NB4 (cell line): ENCODE measurements around the gene HPCA.

Source experiments
- MYC ChIP-seq: IDR thresholded peaks from 2 replicates; pipeline ENCODE4 v1.6.1; 2011; ENCODE audit warnings: low read depth, low read length
- POLR2A ChIP-seq: IDR thresholded peaks from 2 replicates; pipeline ENCODE4 v1.6.1; 2011; ENCODE audit warnings: mild to moderate bottlenecking; ENCODE audit not compliant: insufficient read length; ENCODE audit errors: extremely low read depth
- TF ChIP-seq, protein P1 (sequence below): IDR thresholded peaks from 2 replicates; pipeline ENCODE4 v1.6.1; 2011; ENCODE audit warnings: low read depth, low read length
- TF ChIP-seq, protein P2 (sequence below): IDR thresholded peaks from one replicate; pipeline ENCODE4 v1.5.1; 2012; ENCODE audit warnings: low read depth, low read length

DNA sequence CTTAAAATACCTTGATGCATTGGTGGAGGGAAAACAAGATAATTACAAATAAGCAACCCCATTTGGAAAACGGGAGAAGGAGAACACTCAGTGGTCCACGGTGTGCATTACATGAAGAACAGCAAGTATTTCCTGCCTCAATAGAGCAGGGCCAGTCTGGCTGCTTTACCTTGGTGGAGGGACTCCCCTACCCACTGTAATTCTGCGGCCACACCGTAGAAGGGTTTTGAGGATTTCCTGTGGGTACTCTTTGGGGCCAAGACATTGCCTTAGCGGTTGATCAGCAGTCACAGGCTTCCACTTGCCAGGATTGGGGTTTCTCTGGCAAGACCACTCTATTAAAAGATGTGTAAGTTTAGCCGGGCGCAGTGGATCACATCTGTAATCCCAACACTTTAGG is 31.2 kb downstream of the HPCA start:
- TF ChIP-seq, protein P1, sequence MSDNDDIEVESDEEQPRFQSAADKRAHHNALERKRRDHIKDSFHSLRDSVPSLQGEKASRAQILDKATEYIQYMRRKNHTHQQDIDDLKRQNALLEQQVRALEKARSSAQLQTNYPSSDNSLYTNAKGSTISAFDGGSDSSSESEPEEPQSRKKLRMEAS = no peak
- TF ChIP-seq POLR2A = no peak
- TF ChIP-seq, protein P2, sequence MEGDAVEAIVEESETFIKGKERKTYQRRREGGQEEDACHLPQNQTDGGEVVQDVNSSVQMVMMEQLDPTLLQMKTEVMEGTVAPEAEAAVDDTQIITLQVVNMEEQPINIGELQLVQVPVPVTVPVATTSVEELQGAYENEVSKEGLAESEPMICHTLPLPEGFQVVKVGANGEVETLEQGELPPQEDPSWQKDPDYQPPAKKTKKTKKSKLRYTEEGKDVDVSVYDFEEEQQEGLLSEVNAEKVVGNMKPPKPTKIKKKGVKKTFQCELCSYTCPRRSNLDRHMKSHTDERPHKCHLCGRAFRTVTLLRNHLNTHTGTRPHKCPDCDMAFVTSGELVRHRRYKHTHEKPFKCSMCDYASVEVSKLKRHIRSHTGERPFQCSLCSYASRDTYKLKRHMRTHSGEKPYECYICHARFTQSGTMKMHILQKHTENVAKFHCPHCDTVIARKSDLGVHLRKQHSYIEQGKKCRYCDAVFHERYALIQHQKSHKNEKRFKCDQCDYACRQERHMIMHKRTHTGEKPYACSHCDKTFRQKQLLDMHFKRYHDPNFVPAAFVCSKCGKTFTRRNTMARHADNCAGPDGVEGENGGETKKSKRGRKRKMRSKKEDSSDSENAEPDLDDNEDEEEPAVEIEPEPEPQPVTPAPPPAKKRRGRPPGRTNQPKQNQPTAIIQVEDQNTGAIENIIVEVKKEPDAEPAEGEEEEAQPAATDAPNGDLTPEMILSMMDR = no peak
- no peak for TF ChIP-seq MYC
